Measurements from ENCODE around the gene UBTD1.
"Not testable (repeated sequence)": the region's sequence is repeated elsewhere in the genome, so short reads cannot be mapped to it uniquely, and the experiment has no call there.

The UBTD1 gene

DNA sequence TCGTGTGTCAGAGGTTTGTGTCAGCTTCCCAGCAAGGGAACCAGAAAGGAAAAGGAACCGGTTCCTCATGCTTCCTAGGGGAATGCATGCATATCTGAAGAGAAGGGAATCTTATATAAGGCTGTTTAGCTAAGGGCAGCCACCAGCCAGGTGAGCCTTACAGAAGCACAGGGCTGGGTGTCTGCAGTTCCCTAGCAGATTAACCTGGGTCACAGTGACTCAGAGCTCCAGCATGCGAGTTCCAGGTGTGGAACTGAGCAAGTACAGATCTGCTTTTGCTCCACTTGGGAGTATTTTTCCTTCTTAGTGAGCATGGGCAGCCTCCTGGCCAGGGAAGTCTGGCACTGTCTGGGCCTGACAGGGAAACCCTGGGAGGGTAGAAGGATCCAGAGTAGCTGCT is 72.9 kb downstream of the UBTD1 start:
- no peak overlapping the region for H3K4me3 ChIP-seq (ENCODE audit: control insufficient read depth, low read depth, low read length)
- DNase-seq (ENCODE audit: low read depth) = no peak
- TF ChIP-seq CTCF (IDR thresholded peaks at IDR 0.05; ENCODE audit: control insufficient read depth, insufficient read depth, low read depth, low read length, missing control alignments) = no peak

DNA sequence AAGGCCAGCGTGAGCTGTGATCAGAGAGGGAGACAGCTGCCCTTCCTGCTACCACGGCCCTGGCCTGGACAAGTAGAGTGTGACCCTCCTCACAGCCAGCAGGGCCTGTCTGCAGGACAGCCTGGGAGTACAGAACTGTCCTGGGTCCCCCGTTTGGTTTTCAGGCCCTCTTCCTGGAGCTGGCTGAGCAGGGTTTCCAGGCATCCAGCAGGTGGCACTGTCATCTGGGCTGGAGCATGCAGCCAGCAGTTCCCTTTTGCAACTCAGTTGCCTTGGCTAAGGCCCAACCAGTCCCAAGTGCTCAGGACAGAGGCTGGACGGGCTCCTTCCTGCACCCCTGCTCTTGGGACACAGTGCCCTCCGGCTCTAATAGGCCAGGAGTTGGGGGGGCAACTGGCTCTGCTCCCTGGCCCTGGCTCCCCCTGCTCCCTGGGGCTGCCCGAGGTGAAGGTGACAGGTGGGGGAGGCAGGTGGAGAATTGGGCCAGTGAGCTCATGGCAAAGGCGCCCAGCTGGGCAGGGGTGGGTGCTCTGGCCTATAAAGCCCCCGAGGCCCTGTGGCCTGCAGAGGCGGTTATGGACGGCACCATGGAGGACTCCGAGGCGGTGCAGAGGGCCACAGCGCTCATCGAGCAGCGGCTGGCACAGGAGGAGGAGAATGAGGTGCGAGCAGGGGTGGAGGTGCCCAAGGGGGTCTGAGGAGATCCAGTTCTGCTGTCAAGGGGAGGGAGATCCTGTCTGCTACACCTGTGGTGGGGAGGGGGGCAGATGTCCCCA is 73.7 kb downstream of the UBTD1 start, which contains the start of gene ANKRD2:
Gene ANKRD2, plus strand, starts transcription at position 566 of the 776 bp plus-strand sequence. Its CDS starts 10 bp downstream, at position 576.
- peak; percentile 27 for DNase-seq (ENCODE audit: low read depth)
- no peak within 1 kb of the TSS for H3K4me3 ChIP-seq (ENCODE audit: control insufficient read depth, low read depth, low read length)
- peak; percentile 93 for TF ChIP-seq CTCF (IDR thresholded peaks at IDR 0.05; ENCODE audit: control insufficient read depth, insufficient read depth, low read depth, low read length, missing control alignments)

GRCh38 chr10:97573021-97573420 is 74.3 kb downstream of the UBTD1 start:
- DNase-seq (ENCODE audit: low read depth) = no peak
- TF ChIP-seq CTCF (IDR thresholded peaks at IDR 0.05; ENCODE audit: control insufficient read depth, insufficient read depth, low read depth, low read length, missing control alignments) = no peak
- H3K4me3 ChIP-seq (ENCODE audit: control insufficient read depth, low read depth, low read length) = no peak overlapping the region

- no peak for DNase-seq (ENCODE audit: low read depth)
- TF ChIP-seq CTCF (IDR thresholded peaks at IDR 0.05; ENCODE audit: control insufficient read depth, insufficient read depth, low read depth, low read length, missing control alignments) = no peak
- no peak overlapping the region for H3K4me3 ChIP-seq (ENCODE audit: control insufficient read depth, low read depth, low read length)
These were observed 74.9 kb downstream of the UBTD1 start for GRCh38 chr10:97573672-97574071.

DNA sequence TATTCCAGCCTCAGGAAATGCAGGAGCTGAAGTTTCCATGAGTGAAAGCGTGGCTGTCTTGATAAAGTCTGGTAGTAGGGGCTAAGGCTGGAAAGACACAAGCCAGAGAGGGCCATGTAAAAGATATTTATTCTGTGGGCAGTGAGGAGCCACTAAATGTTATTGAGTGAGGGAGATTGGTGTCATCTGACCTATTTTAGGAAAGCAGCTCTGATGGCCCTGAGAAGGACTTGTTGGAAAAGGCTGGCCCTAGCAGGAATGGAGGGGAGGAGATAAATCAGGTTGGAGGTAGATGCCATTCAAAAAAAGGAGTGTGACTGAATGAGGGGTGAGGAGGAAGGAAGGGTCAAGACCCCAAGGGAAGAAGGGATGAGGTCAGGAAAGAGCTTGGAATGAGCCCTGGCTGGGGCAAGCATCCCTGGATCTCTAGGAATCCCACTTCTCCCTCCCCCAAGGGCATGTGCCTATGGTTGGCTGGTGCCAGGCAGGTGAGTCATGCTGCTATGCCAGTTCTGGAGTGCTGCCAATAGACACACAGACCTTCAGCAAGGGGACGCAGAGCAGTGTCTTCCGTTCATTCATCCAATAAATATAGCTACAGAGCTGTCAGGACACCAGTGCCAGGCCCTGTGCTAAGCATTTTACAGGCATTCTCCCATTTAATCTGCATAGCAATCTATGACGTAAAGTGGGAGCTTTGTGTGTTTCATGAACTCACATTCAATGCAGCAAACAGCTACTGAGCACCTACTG is 75.8 kb downstream of the UBTD1 start:
- DNase-seq (ENCODE audit: low read depth) = peak; percentile 14
- no peak for TF ChIP-seq CTCF (IDR thresholded peaks at IDR 0.05; ENCODE audit: control insufficient read depth, insufficient read depth, low read depth, low read length, missing control alignments)
- no peak overlapping the region for H3K4me3 ChIP-seq (ENCODE audit: control insufficient read depth, low read depth, low read length)

- H3K4me3 ChIP-seq (ENCODE audit: control insufficient read depth, low read depth, low read length) = no peak overlapping the region
- no peak for TF ChIP-seq CTCF (IDR thresholded peaks at IDR 0.05; ENCODE audit: control insufficient read depth, insufficient read depth, low read depth, low read length, missing control alignments)
- no peak for DNase-seq (ENCODE audit: low read depth)
These were observed 76.5 kb downstream of the UBTD1 start for GRCh38 chr10:97575127-97575668.

DNA sequence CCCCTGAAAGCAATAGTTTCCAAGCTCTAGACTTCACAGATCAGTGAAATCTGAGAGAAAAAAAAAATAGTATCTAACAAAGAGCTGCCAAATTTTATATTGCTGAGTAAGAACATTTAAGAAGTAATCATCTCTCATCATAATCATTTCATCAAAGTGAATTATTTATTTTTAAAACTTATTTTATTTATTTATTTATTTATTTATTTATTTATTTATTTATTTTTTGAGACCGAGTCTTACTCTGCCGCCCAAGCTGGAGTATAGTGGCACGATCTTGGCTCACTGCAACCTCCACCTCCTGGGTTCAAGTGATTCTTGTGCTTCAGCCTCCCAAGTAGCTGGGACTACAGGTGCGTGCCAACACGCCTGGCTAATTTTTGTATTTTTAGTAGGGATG is 77.8 kb downstream of the UBTD1 start:
- not testable (repeated sequence) for DNase-seq (ENCODE audit: low read depth); H3K4me3 ChIP-seq (ENCODE audit: control insufficient read depth, low read depth, low read length)
